ENCODE data around the gene ECEL1.

ECEL1 gene

GRCh38 chr2:232521098-232521497 lies 33.5 kb upstream of the ECEL1 start:
- no peak overlapping the region for H3K27ac ChIP-seq
- no peak for TF ChIP-seq CTCF (conservative IDR thresholded peaks at IDR 0.05)

GRCh38 chr2:232520489-232520888 lies 32.9 kb upstream of the ECEL1 start:
- TF ChIP-seq CTCF (conservative IDR thresholded peaks at IDR 0.05) = no peak
- H3K27ac ChIP-seq = no peak overlapping the region

GRCh38 chr2:232519581-232520438 lies 32.2 kb upstream of the ECEL1 start, which contains the start of gene PRSS56:
Gene PRSS56 (plus strand): TSS chr2:232520388. CDS start chr2:232520599, 211 bp downstream.
- H3K27ac ChIP-seq = no peak within 1 kb of the TSS
- no peak for TF ChIP-seq CTCF (conservative IDR thresholded peaks at IDR 0.05)

GRCh38 chr2:232518844-232519243 lies 31.2 kb upstream of the ECEL1 start:
- TF ChIP-seq CTCF (conservative IDR thresholded peaks at IDR 0.05) = no peak

GRCh38 chr2:232516551-232516950 lies 28.9 kb upstream of the ECEL1 start:
- TF ChIP-seq CTCF (conservative IDR thresholded peaks at IDR 0.05) = no peak
- no peak overlapping the region for H3K27ac ChIP-seq

More at GRCh38 chr2:232518844-232519243, 31.2 kb upstream of the ECEL1 start:
- H3K27ac ChIP-seq = no peak overlapping the region

GRCh38 chr2:232515639-232516038 lies 28.0 kb upstream of the ECEL1 start:
- H3K27ac ChIP-seq = no peak overlapping the region

GRCh38 chr2:232513353-232513752 lies 25.7 kb upstream of the ECEL1 start:
- TF ChIP-seq CTCF (conservative IDR thresholded peaks at IDR 0.05) = no peak
- H3K27ac ChIP-seq = no peak overlapping the region

More at GRCh38 chr2:232515639-232516038, 28.0 kb upstream of the ECEL1 start:
- no peak for TF ChIP-seq CTCF (conservative IDR thresholded peaks at IDR 0.05)
